T-helper 1 cell treated with Interleukin-12 subunit alpha and Interleukin-12 subunit beta and Interleukin-4 antibody, amounts not matched to agents 30 ng/mL and 1 ng/mL, for 36 hours (primary cell): ENCODE data around the gene IGF1R. TPM values are rescaled to one million over a fixed set of nuclear protein-coding genes. Genes with fewer than 3 reads are reported as not detected.
"Not testable (repeated sequence)": the region's sequence is repeated elsewhere in the genome, so short reads cannot be mapped to it uniquely, and the experiment has no call there.

Experiments
- intact Hi-C: fragments of 100-400 bp; cut with micrococcal nuclease; formaldehyde crosslinking; loops from one replicate; pipeline ENCODE4 v1.15.1; 2024
- total RNA-seq: library from RNA; stranded (reverse); gene quantifications from 2 replicates; pipeline ENCODE4 v1.2.3, GENCODE V29; 2022

IGF1R gene
- total RNA-seq, 1 donor from 2014 or later, result 21.5 TPM

DNA sequence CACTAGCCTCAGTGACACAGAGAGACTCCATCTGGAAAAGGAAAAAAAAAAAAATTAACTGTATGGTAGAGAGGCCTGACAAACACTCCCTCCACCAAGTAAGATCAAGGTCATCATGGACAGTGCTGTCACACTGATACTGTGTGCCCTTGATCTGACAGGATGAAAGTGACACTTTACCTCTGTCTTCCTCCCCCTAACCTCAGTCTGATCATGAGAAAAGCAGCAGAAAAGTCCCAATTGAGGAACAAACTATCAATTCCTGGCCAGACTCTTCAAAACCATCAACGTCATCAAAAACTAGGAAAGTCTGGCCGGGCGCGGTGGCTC, 332.5 kb downstream of the IGF1R start:
- intact Hi-C loops, result no loop called here

DNA sequence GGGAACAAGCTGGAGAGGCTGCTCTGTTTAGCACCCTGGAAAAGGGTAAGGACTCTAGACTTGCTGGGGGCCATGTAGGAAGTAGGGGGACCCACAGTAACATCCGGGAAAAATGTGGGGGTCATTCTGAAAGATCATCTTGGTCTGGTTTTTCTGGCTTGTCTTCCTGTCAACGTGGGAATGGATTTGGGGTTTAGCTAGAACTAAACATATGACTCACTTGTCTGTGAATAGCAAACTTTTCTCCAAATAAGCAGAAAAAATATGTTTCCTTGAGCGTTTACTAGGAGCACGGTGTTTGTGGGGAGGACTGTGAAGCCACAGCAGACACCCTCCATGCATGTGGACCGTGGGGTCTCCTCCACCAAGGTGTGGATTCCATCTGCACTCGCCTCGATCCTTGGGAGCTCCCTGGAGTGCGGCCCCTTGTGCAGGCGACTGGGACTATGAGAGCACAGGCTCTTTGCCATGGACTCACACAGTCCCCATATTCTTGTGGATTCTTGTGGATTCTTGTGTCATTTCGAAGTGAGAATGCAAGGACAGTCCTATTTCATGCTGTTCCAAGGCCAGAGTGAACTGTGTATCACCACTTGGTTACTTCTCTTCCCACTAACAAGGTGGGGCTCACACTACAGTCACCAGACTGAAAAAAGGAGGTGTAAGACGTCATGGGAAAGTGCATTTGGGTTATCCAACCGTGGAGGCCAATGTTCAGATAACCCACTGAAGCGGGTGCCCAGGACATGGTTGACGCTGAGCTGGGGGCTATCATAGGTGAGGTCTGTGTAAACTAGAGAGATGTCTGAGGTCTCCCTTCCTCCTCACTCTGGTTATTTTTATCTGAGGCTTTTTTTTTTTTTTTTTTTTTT, 333.7 kb downstream of the IGF1R start:
- intact Hi-C loops, result no loop called here

DNA sequence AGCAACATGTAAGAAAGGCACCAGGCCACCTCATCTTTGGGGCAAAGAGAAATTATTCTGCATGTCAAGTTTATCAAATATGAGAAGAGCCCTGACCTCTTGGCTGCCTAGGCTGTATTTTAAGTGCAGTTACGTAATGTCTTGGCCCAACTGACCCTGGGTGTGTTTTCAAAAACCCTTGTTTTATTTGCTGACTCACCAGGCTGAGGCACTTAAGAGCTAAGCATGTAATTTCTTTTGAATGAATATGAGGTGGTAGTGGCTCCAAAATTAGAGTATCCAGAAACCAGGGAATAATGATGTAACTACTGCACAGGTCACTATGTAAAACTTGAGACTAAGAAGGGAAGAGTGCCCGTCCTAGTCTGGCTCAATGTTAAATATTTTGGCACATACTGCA, 335.0 kb downstream of the IGF1R start:
- intact Hi-C loops, result no loop called here

DNA sequence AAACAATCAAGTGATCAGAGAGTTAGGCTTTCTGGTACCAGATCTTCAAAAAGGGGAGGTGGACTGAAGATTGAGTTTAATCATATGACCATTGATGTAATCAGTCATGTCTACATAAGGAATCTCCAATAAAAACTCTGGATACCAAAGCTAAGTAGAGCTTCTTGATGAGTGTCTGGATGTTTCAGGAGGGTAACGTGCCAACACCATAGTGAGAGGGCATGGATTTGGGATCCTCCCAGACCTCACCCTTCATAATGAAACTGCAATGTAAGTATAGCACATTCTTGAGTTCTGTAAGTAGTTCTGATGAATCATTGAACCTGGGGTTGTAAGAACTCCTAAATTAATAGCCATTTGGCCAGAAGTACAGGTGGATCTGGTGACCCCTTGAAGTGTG, 337.9 kb downstream of the IGF1R start:
- intact Hi-C loops, result no loop called here

DNA sequence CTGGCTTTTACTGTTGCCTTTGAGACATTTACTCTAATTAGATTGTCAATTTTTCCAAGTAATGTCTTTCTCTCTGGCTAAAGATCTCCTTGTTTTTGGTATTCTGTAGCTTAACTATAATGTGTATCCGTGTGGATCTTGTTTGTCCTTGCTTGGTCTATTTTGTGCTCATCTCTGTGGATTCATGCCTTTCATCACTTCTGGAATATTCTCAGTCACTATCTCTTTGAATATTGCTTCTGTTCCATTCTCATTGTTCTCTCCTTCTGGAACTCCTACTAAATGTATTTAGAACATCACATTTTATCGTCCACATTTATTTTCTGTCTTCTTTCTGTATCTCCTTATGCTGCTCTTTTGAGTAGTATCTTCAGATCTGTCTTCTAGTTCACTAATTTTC, 346.6 kb downstream of the IGF1R start:
- intact Hi-C loops, result no loop called here

DNA sequence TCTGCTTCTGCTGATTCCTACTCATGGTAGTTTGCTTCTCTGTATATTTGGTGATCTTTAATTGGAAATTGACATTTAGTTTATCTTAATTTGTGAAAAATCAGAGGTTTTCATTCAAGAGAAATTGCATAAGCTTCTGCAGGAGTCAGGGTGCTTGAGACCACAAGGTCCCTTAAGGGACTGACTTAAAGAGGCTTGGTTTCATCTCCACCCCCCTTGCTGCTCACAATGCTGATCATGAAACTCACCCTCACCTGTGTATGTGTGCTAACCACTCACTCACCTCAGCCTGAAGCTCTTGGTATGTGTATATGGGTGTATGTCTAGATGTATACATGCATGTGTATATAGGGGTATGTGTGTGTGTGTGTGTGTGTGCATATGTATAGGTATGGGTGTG, 347.8 kb downstream of the IGF1R start:
- intact Hi-C loops, result no loop called here

DNA sequence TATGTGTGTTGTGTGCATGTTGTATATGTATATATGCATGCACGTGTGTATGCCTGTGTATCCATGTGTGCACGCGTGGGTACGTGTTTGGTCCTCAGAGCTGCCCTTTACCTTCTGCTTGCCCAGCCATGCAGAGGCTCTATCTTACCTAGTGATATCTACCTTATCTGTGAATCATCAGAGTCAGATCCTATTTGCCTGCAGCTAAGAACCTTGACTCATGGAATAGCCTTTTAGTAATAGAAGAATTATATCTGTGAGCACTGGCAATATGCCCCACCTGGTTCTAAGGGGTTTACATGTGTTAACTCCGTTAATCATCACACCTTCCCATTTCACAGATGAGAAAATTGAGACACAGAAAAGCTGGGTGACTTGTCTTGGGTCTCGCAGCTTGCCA, 348.3 kb downstream of the IGF1R start:
- intact Hi-C loops, result no loop called here

DNA sequence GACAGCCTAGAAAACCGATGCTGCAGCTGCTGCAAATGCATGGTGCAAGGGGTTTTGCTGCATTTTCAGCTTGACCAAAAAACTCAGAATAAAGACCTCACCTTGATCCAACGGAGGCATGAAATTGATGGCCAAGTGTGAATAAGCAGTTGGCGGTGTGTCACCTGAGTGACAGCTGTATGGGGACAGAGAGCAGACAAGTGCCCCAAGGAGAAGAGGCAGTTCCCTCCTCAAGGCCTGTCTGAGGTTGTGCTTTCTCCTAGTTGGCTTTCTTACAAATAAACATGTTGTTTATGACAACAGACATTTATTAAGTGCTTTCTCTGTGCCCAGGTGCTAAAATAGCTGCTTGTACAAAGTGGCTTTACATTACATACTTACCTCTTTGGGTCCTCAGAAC, 349.0 kb downstream of the IGF1R start:
- intact Hi-C loops, result no loop called here

DNA sequence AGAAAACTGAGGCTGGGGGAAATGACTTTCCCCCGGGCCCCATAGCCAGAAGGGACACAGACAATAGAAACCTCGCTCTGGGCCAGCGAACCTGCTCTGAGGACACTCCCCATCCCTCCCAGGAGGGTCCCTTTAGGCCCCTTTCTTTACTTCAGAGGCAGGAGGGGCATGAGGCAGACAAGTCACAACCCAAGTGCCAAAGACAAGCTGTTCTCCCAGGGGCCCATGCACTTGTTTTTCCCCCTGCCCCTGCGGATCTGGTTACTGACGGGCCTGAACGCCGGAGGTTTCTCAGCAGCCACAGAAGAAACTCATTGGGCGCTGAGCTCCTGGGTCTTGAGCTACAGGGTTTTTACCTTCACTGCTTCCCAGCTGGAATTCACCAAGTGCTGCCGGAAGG, 349.4 kb downstream of the IGF1R start:
- intact Hi-C loops, result no loop called here

DNA sequence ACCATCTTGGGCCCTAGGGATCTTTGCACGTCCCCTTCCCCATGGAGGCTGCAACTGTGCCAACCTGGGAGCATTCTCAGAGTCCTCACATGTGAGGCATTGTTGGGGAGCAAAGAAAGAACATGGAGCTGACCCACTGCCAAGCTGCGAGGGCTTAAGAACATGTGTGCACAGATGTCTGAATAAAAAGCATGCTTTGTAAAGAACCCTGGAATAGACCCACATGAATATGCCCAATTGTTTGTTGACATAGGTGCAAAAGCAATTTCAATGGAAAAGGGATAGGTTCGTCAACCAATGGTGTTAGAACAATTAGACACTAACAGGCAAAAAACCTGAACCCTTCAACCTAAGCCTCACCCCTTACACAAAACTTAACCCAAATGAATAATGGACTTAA, 349.9 kb downstream of the IGF1R start:
- intact Hi-C loops, result no loop called here

DNA sequence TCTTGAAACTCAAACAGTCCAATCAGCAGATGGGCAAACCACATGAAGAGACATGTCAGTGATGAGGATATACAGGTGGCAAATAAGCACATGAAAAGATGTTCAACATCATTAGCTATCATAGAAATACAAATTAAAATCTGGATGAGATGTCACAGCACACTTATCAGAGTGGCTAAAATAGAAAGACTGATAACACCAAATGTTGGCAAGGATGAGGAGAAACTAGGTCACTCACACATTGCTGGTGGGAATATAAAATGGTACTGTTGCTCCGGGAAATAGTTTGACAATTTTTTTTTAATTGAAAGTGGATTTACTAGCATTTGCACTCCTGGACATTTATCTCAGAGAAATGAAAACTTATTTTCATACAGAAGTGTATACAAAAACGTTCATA, 350.9 kb downstream of the IGF1R start:
- intact Hi-C loops, result no loop called here

DNA sequence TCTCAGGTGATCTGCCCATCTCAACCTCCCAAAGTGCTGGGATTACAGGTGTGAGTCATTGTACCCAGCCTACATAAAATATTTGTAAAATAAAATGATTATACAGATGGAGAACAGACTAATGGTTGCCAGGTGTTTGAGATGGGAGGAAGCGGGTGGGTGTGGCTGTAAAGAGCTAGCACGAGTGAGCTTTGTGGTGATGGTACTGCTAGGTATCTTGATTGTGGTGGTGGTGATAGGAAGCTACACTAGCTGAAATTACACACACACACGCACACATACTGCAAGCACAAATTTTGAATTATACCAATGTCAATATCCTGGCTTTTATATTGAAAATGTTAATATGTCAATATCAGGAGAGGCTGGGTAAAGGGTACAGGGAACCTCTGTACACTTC, 353.9 kb downstream of the IGF1R start:
- intact Hi-C loops, result no loop called here

DNA sequence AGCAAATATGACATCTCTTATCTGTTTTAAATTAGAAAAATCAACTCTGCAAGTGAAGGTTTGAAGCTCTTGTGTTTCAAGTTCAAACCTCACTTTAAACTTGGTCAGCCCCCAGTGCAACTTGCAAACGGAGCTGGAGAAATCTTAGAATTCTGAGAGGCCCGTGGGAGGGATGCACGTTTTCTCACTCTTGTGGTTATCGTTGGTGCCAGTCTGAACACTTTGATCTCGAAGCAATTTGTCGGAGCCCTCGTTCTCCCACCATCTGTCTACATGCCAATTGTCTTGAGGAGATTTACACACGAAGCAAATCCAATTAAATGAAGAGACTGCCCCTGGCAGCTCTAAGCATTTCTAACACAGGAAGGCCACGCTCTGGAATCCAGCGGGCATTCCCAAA, 355.0 kb downstream of the IGF1R start:
- intact Hi-C loops, result not testable (repeated sequence)

DNA sequence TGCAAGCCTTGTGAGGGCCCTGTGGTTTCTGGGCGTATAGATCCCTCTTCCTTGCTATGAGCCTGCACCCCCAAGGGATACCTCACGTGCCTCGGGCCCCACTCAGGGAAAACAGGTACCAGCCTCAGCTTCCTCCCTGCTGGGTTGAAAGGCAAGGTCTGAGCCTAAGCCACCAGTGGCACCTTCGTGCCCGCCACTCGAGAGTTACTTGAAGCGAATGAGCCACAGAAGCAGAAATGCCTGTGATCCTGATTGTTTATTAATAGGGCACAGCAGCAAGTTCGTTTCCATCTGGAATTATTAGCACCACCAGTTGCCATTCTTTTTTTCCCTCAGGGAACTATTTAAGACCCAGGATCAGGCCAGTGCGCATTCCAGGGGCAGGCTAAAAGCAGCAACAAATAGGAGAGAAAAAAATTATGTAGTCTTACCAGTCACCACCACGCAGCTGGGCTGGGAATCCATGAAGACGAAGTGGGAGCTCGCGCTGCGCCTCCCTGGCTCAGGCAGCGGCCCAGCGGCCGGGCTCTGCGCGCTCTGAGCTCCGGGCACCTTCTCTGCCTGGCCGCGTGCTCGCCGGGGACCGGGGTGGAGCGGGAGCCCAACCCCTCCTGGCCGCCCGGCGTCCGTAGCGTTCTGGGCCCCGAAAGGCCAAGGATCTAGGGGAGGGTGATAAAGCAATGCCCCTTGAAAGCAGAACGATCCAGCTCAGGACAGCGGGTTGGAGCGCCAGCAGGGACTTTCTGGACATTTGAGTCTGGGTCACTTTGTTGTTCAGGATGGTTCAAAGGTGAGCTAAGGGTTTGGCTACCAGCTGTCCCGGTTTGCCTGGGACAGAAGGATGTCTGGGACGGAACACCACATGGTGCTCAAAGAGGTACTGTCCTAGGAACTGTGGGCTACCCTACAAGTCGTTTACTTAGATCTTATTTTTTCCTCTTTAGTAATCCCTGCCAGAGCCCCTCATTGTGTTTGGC, 356.9 kb downstream of the IGF1R start:
- intact Hi-C loops, result not testable (repeated sequence)

DNA sequence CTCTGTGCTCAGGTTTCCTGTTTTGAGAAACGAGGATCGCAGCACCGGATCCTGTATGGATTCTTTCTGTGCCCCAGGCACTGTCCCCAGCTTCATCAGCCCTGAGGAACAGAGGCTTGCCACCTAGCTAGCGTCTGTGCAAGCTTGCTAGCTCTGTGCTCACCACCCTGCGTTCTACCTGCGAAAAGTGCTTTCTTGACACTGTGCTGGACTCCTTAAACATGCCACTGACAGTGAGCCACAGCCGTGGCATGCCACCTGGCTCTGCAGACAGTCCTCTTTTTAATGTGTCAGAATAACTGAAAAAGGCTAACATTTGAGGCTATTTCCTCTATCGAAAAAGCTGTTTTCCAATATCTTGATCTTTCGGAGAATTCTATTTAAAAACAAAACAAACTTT, 357.8 kb downstream of the IGF1R start:
- intact Hi-C loops, result no loop called here

DNA sequence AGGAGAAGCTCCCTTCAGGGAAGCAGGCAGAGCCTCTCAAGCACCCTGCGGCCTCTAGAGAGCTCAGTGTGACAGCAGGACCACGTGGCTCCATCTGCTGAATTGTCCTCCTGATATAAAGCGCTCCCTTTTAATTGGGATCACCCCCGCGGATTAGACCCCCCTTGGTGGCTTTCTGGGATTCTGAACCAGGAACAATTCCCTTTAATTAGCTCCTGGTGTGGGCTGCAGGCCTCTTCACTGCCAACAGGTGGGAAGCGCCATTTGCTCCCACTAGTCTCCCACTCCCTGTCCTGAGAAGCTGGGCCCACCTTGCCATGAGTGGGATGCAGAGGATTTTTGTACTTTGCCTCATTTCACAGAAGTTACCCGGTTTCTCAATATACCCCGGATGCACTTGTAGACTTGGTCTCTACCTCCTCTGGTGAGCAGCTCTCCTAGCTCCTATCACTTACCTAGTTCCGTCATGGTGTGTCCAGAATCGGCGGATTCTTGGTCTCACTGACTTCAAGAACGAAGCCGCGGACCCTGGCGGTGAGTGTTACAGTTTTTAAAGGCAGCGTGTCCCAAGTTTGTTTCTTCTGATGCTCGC, 358.7 kb downstream of the IGF1R start:
- intact Hi-C loops, result no loop called here

DNA sequence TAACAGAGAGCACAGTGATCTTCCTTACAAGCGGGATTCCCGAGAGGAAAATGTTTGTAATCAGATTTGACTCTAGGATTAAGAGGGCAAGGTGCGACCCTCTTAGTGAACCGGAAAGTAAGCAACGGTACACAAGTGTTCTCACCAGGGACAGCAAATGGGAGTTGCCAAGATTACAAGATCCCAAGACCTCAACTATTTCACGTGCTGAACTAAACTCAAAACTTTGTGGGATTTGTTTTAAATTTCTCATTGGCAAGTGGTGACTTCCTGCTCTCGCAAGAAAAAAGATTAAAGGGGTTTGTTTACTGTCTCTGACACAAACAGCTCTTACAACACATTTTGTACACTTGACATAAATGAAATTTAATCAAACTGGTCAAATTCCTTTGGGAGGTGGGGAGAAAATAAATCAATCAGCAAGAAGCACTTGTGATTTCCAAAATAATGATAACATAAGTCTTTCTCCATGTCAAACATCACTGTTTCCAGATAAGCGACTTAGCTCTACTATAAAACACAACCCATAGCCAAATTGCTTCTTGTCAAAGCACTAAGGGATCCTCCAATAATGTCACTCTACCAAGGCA, 361.5 kb downstream of the IGF1R start:
- intact Hi-C loops, result no loop called here

DNA sequence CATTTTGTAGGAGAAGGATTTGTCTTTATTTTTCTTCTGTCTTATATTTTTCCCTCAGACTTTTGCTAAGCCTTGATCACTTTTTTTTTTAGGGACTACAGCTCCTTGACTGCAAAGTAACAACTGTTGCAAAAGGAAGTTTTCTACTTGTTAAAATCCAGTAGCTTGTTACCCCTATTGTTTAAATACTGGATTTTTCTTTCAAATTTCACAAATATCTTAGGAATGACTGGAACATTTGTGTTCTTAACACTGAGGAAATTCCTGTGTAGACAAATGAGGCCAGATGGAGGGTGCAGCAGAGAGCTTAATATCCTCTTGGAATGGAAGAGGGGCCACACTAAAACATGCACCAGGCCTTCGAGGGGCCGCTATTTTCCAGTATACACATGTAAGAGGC, 362.4 kb downstream of the IGF1R start:
- intact Hi-C loops, result no loop called here
